DOHH2 (cell line): ENCODE data around the gene ST6GALNAC1.

Experiments used
- H3F3A ChIP-seq: fragments of 200-600 bp; sonication (generic), shearing (Covaris generic); 2 replicates; pipeline ENCODE4 v1.6.0; 2016; ENCODE audit warnings: antibody characterized with exemption, mild to moderate bottlenecking; ENCODE audit not compliant: control insufficient read depth, insufficient read depth
- H3K27ac ChIP-seq: fragments of 200-600 bp; sonication (generic); 2 replicates; pipeline ENCODE4 v1.5.1; 2014; ENCODE audit warnings: low read depth, mild to moderate bottlenecking, low read length, moderate library complexity
- H3K27me3 ChIP-seq: fragments of 200-600 bp; sonication (generic); 2 replicates; pipeline ENCODE4 v1.6.1; 2014; ENCODE audit warnings: mild to moderate bottlenecking, low read length, mixed read lengths; ENCODE audit not compliant: control insufficient read depth
- H3K36me3 ChIP-seq: fragments of 200-600 bp; sonication (generic); 2 replicates; pipeline ENCODE4 v1.6.1; 2014; ENCODE audit warnings: mild to moderate bottlenecking, low read length, moderate library complexity, mixed read lengths; ENCODE audit not compliant: control insufficient read depth
- H3K4me1 ChIP-seq: fragments of 200-600 bp; sonication (generic); 2 replicates; pipeline ENCODE4 v1.6.1; 2014; ENCODE audit warnings: mild to moderate bottlenecking, low read length, mixed read lengths; ENCODE audit not compliant: control insufficient read depth
- H3K4me2 ChIP-seq: fragments of 200-600 bp; sonication (generic); 2 replicates; pipeline ENCODE4 v1.6.0; 2014; ENCODE audit warnings: mild to moderate bottlenecking, low read length, moderate library complexity
- H3K4me3 ChIP-seq: fragments of 200-600 bp; sonication (generic); 2 replicates; pipeline ENCODE4 v1.5.1; 2014; ENCODE audit warnings: mild to moderate bottlenecking, low read length, mixed read lengths
- H3K79me2 ChIP-seq: fragments of 200-600 bp; sonication (generic); 2 replicates; pipeline ENCODE4 v1.6.1; 2014; ENCODE audit warnings: mild to moderate bottlenecking, low read length, mixed read lengths; ENCODE audit not compliant: control insufficient read depth
- H3K9me2 ChIP-seq: fragments of 200-600 bp; sonication (generic); replicated peaks from 2 replicates; pipeline ENCODE4 v1.6.1; 2014; ENCODE audit warnings: mild to moderate bottlenecking, low read length, mixed read lengths; ENCODE audit not compliant: control insufficient read depth
- H3K9me3 ChIP-seq: fragments of 200-600 bp; sonication (generic); 2 replicates; pipeline ENCODE4 v1.6.1; 2014; ENCODE audit warnings: antibody characterized with exemption, low read length, mixed read lengths; ENCODE audit not compliant: control insufficient read depth, insufficient read depth
- H4K20me1 ChIP-seq: fragments of 200-600 bp; sonication (generic); 2 replicates; pipeline ENCODE4 v1.6.0; 2014; ENCODE audit warnings: low read depth, mild to moderate bottlenecking, antibody characterized with exemption, low read length, moderate library complexity; ENCODE audit not compliant: control insufficient read depth, insufficient read depth
- EZH2phosphoT487 ChIP-seq: fragments of 200-600 bp; sonication (generic); IDR thresholded peaks from 2 replicates; pipeline ENCODE4 v1.6.1; 2017; ENCODE audit warnings: borderline replicate concordance, mild to moderate bottlenecking, antibody characterized with exemption, low read length, moderate library complexity, mixed read lengths
- TF ChIP-seq, protein P1 (sequence below): fragments of 200-600 bp; sonication (generic); IDR thresholded peaks from one replicate; pipeline ENCODE4 v1.5.1; 2014; ENCODE audit warnings: antibody characterized with exemption, mild to moderate bottlenecking, low read depth, low read length; ENCODE audit not compliant: poor library complexity, severe bottlenecking

Gene ST6GALNAC1

DNA sequence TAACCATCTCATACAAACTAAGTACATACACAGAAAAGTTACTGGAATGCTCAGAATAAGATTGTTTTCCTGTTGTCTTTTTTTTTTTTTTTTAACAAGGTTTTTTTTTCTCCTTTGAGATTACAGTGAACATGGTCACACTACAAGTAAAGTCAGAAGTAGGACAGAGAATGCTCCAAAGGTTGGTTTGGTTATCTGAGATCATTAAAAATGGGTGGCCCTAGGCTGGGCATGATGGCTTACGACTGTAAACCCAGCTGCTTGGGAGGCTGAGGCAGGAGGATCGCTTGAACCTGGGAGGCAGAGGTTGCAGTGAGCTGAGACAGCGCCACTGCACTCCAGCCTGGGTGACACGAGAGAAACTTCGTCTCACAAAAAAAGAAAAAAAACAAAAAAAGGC, 6.9 kb upstream of the ST6GALNAC1 start:
- no peaks in the 10 kb centered on the region for H3K9me2 ChIP-seq
- H3K27me3 ChIP-seq, result peaks cover 5% of the 10 kb centered on the region
- no peaks in the 10 kb centered on the region for H3F3A ChIP-seq
- no peaks in the 10 kb centered on the region for H3K36me3 ChIP-seq
- H4K20me1 ChIP-seq, result no peaks in the 10 kb centered on the region
- H3K9me3 ChIP-seq, result no peaks in the 10 kb centered on the region
- H3K4me2 ChIP-seq, result no peak overlapping the region
- H3K4me1 ChIP-seq, result no peaks in the 10 kb centered on the region
- H3K79me2 ChIP-seq, result no peaks in the 10 kb centered on the region
- no peak overlapping the region for H3K4me3 ChIP-seq
- no peak for TF ChIP-seq EZH2phosphoT487
- TF ChIP-seq, protein P1, sequence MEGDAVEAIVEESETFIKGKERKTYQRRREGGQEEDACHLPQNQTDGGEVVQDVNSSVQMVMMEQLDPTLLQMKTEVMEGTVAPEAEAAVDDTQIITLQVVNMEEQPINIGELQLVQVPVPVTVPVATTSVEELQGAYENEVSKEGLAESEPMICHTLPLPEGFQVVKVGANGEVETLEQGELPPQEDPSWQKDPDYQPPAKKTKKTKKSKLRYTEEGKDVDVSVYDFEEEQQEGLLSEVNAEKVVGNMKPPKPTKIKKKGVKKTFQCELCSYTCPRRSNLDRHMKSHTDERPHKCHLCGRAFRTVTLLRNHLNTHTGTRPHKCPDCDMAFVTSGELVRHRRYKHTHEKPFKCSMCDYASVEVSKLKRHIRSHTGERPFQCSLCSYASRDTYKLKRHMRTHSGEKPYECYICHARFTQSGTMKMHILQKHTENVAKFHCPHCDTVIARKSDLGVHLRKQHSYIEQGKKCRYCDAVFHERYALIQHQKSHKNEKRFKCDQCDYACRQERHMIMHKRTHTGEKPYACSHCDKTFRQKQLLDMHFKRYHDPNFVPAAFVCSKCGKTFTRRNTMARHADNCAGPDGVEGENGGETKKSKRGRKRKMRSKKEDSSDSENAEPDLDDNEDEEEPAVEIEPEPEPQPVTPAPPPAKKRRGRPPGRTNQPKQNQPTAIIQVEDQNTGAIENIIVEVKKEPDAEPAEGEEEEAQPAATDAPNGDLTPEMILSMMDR, result no peak
- H3K27ac ChIP-seq, result no peak overlapping the region

DNA sequence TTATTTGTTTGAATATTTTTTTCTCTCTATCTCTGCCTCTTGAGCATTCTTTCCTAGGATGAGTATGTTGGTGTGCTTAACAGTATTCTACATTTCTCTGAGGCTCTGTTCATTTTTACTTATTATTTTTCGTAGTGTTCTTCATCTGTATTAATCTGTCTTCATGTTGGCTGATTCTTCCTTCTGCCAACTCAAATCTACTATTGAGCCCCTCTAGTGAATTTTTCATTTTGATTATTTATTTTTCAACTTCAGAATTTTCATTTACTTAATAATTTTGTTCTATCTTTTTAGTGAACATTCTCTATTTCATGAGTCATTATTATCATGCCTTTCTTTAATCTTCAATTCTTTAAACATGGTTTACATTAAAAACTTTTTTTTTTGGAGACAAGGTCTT, 3.2 kb upstream of the ST6GALNAC1 start:
- H3K9me3 ChIP-seq, result no peaks in the 10 kb centered on the region; the same call in 1 of the 2 replicates
- no peak overlapping the region for H3K4me3 ChIP-seq
- no peaks in the 10 kb centered on the region for H3K9me2 ChIP-seq
- H3K79me2 ChIP-seq, result no peaks in the 10 kb centered on the region
- no peaks in the 10 kb centered on the region for H3F3A ChIP-seq
- H3K4me1 ChIP-seq, result no peaks in the 10 kb centered on the region
- H3K27ac ChIP-seq, result no peak overlapping the region
- no peak overlapping the region for H3K4me2 ChIP-seq
- peaks cover 18% of the 10 kb centered on the region for H3K27me3 ChIP-seq
- TF ChIP-seq EZH2phosphoT487, result no peak
- TF ChIP-seq, protein P1, result no peak
- H4K20me1 ChIP-seq, result no peaks in the 10 kb centered on the region
- H3K36me3 ChIP-seq, result no peaks in the 10 kb centered on the region

DNA sequence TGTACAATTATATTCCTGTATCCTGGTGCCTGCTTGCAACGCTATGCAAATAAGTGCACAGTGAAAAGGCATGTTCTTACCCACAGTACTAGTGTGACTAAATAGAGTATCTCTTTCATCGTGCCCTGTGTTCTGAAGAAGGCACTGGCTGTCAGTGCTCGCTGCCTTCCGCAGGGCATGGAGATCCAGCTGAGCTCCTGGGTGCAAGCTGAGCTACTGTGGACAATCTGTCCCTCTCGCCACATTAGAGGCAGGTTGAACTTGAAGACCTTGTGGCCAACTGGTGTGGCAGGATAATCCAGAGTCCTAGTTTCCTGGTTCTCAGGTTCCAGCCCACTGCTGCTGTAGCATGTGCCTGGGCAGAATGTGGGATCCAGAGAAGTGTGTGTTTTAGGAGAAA, 1.9 kb upstream of the ST6GALNAC1 start:
- no peaks in the 10 kb centered on the region for H3K9me2 ChIP-seq
- H4K20me1 ChIP-seq, result no peaks in the 10 kb centered on the region
- no peak overlapping the region for H3K27ac ChIP-seq
- H3K4me3 ChIP-seq, result no peak overlapping the region
- no peaks in the 10 kb centered on the region for H3K4me1 ChIP-seq
- no peak for TF ChIP-seq EZH2phosphoT487
- TF ChIP-seq, protein P1, result no peak
- H3K79me2 ChIP-seq, result no peaks in the 10 kb centered on the region
- H3K9me3 ChIP-seq, result no peaks in the 10 kb centered on the region; the same call in 1 of the 2 replicates
- no peaks in the 10 kb centered on the region for H3F3A ChIP-seq
- no peaks in the 10 kb centered on the region for H3K36me3 ChIP-seq
- H3K4me2 ChIP-seq, result no peak overlapping the region
- peaks cover 19% of the 10 kb centered on the region for H3K27me3 ChIP-seq

DNA sequence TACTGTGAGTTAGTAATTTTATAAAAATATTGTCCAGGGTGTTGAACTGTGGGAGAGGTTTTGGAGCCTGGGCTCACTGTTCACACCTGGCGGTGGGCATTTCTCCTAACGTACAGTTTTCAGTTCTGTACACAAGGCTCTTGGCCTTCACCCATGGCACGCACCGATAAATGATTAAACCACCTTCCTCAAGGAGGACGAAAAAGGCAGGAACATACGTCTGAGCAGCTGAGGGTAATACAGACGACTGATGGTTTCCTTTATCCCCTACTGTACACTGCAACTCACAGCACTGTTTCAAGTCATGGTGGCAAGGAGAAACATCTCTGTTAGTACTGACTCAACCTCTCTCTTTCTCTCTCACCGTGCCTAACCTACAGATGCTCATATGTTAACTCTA, 1.4 kb upstream of the ST6GALNAC1 start:
- TF ChIP-seq, protein P1, result no peak
- TF ChIP-seq EZH2phosphoT487, result no peak
- Histone ChIP-seq H3K4me2 (no peak overlapping the region), H4K20me1 (no peaks in the 10 kb centered on the region), H3K79me2 (no peaks in the 10 kb centered on the region), H3K9me2 (no peaks in the 10 kb centered on the region), H3K9me3 (no peaks in the 10 kb centered on the region; the same call in 1 of the 2 replicates), H3F3A (no peaks in the 10 kb centered on the region), H3K36me3 (no peaks in the 10 kb centered on the region), H3K27ac (no peak overlapping the region), H3K27me3 (peaks cover 19% of the 10 kb centered on the region), H3K4me3 (no peak overlapping the region), H3K4me1 (no peaks in the 10 kb centered on the region)
